Panc1 (cell line): ENCODE results near the gene NFILZ. TPM values are rescaled to one million over a fixed set of nuclear protein-coding genes. Genes with fewer than 3 reads are reported as not detected.
"Not testable (repeated sequence)": the region's sequence is repeated elsewhere in the genome, so short reads cannot be mapped to it uniquely, and the experiment has no call there.

Experiments
- ATAC-seq: fragments of 200-7000 bp; cut with Tn5 transposase; 2 replicates; pipeline ENCODE4 v1.9.1; 2020; ENCODE audit warnings: mild to moderate bottlenecking, moderate library complexity
- BruUV-seq: library from RNA; stranded (reverse); fragments of 400-500 nt; replicated peaks from 2 replicates; lab custom pipeline; 2021; lab: Mats Ljungman, UMichigan
- CTCF ChIA-PET: fragments of 300-600 bp; sonication (Branson Sonifier 250); formaldehyde crosslinking; loops from one replicate; lab custom pipeline; 2022; ENCODE audit warnings: antibody characterized with exemption; lab: Charles Lee
- POLR2A ChIA-PET: fragments of 300-600 bp; sonication (Branson Sonifier 250); formaldehyde crosslinking; loops from one replicate; lab custom pipeline; 2022; ENCODE audit warnings: antibody characterized with exemption; lab: Charles Lee
- DNase-seq: peaks from one replicate; pipeline ENCODE4 v3.0.0-alpha.2; 2010; ENCODE audit warnings: low read depth, low spot score
- H3K27ac ChIP-seq: 2 replicates; pipeline ENCODE4 v1.5.1; 2011; ENCODE audit warnings: mild to moderate bottlenecking, low read length, inconsistent platforms
- H3K27me3 ChIP-seq: fragments of 200-500 bp; sonication (Bioruptor generic); 2 replicates; pipeline ENCODE4 v1.6.0; 2014; ENCODE audit warnings: low read length, inconsistent platforms; ENCODE audit not compliant: control insufficient read depth, insufficient read depth
- H3K36me3 ChIP-seq: fragments of 200-500 bp; sonication (Bioruptor generic); 2 replicates; pipeline ENCODE4 v1.5.1; 2014; ENCODE audit warnings: inconsistent platforms, mild to moderate bottlenecking, low read length, moderate library complexity; ENCODE audit not compliant: control insufficient read depth, insufficient read depth
- H3K4me1 ChIP-seq: 2 replicates; pipeline ENCODE4 v1.5.1; 2011; ENCODE audit warnings: inconsistent platforms, mild to moderate bottlenecking, low read length, moderate library complexity; ENCODE audit not compliant: control insufficient read depth, insufficient read depth
- H3K4me3 ChIP-seq, 2 experiments: 2 replicates each; pipeline ENCODE4 v1.5.1; 2011 to 2012; ENCODE audit warnings: low read depth in 2 of 2, low read length in 2 of 2, mild to moderate bottlenecking in 2 of 2, inconsistent platforms in 1 of 2, moderate library complexity in 1 of 2
- H3K9me3 ChIP-seq: fragments of 200-500 bp; sonication (Bioruptor generic); 2 replicates; pipeline ENCODE4 v1.5.1; 2014; ENCODE audit warnings: low read depth, mild to moderate bottlenecking, inconsistent platforms, low read length, moderate library complexity; ENCODE audit not compliant: control insufficient read depth, insufficient read depth
- CTCF ChIP-seq: fragments of 450-650 bp; IDR thresholded peaks from 2 replicates; pipeline ENCODE4 v1.5.1; 2017; ENCODE audit warnings: mild to moderate bottlenecking
- POLR2AphosphoS5 ChIP-seq: IDR thresholded peaks from 2 replicates; pipeline ENCODE4 v1.6.1; 2012; ENCODE audit warnings: mild to moderate bottlenecking, low read depth, low read length, moderate library complexity
- SIN3A ChIP-seq: IDR thresholded peaks from 2 replicates; pipeline ENCODE4 v1.6.1; 2012; ENCODE audit warnings: low read depth, mild to moderate bottlenecking, low read length, moderate library complexity, borderline replicate concordance; ENCODE audit not compliant: insufficient read depth
- TCF7L2 ChIP-seq: IDR thresholded peaks from 2 replicates; pipeline ENCODE4 v1.6.1; 2011; ENCODE audit warnings: mild to moderate bottlenecking, low read depth, low read length, inconsistent platforms
- in situ Hi-C: cut with HindIII; loops from 2 replicates; pipeline ENCODE4 v1.10.0; 2016; ENCODE audit warnings: low sequenced_read_pairs, low pct_unique_long_range_greater_than_20kb
- intact Hi-C: fragments of 100-400 bp; cut with micrococcal nuclease; formaldehyde crosslinking; loops from one replicate; pipeline ENCODE4 v1.10.0; 2022; ENCODE audit not compliant: unreplicated experiment
- total RNA-seq: library from RNA; stranded (reverse); gene quantifications from one replicate; pipeline ENCODE4 v1.2.1, GENCODE V29; 2021; ENCODE audit not compliant: unreplicated experiment
- TF ChIP-seq, protein P1 (sequence below), 2 experiments: IDR thresholded peaks; 2 replicates each; pipeline ENCODE4 v1.6.1; 2011 to 2012; ENCODE audit warnings: low read depth in 2 of 2, control low read depth in 1 of 2, low read length in 1 of 2, mild to moderate bottlenecking in 1 of 2, moderate library complexity in 1 of 2; ENCODE audit not compliant: insufficient read depth in 1 of 2

Gene NFILZ
- total RNA-seq, 1 experiment from 2014 or later, result not detected

GRCh38 chr19:8617984-8618383, 12.4 kb upstream of the NFILZ start:
- BruUV-seq, result no TSS peak
- Histone ChIP-seq H3K36me3 (no peaks in the 10 kb centered on the region), H3K4me1 (no peaks in the 10 kb centered on the region), H3K27ac (no peak overlapping the region), H3K9me3 (no peaks in the 10 kb centered on the region), H3K4me3 (no peak overlapping the region), H3K27me3 (no peaks in the 10 kb centered on the region)
- POLR2A ChIA-PET, result interaction anchor here (0.7 kb wide), 1 partner anchor 53 kb away, joined by 5 read pairs; no protein-coding TSS in a partner anchor
- TF ChIP-seq SIN3A (no peak), CTCF (no peak), POLR2AphosphoS5 (no peak), TCF7L2 (no peak)
- TF ChIP-seq, protein P1, sequence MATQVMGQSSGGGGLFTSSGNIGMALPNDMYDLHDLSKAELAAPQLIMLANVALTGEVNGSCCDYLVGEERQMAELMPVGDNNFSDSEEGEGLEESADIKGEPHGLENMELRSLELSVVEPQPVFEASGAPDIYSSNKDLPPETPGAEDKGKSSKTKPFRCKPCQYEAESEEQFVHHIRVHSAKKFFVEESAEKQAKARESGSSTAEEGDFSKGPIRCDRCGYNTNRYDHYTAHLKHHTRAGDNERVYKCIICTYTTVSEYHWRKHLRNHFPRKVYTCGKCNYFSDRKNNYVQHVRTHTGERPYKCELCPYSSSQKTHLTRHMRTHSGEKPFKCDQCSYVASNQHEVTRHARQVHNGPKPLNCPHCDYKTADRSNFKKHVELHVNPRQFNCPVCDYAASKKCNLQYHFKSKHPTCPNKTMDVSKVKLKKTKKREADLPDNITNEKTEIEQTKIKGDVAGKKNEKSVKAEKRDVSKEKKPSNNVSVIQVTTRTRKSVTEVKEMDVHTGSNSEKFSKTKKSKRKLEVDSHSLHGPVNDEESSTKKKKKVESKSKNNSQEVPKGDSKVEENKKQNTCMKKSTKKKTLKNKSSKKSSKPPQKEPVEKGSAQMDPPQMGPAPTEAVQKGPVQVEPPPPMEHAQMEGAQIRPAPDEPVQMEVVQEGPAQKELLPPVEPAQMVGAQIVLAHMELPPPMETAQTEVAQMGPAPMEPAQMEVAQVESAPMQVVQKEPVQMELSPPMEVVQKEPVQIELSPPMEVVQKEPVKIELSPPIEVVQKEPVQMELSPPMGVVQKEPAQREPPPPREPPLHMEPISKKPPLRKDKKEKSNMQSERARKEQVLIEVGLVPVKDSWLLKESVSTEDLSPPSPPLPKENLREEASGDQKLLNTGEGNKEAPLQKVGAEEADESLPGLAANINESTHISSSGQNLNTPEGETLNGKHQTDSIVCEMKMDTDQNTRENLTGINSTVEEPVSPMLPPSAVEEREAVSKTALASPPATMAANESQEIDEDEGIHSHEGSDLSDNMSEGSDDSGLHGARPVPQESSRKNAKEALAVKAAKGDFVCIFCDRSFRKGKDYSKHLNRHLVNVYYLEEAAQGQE (IDR thresholded peaks at IDR 0.05; ENCODE audit: insufficient read depth in 1 of 2, low read depth in 2 of 2, low read length in 1 of 2), result no peak
- DNase-seq (no peak), ATAC-seq (no peak)
- in situ Hi-C loops (no loop called here), intact Hi-C loops (no loop called here)
- CTCF ChIA-PET, result interaction anchor here (0.6 kb wide), 1 partner anchor 37 kb away, joined by 7 read pairs; no protein-coding TSS in a partner anchor

DNA sequence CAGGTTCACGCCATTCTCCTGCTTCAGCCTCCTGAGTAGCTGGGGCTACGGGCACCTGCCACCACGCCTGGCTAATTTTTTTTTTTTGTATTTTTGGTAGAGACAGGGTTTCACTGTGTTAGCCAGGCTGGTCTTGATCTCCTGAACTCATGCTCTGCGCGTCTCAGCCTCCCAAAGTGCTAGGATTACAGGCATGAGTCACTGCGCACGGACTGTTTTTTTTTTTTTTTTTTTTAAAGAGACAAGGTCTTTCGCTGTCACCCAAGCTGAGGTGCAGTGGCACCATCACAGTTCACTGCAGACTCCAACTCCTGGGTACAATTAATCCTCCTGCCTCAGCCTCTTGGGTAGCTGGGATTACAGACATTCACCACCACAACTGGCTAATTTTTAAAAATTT, 11.7 kb upstream of the NFILZ start:
- no peak for DNase-seq

DNA sequence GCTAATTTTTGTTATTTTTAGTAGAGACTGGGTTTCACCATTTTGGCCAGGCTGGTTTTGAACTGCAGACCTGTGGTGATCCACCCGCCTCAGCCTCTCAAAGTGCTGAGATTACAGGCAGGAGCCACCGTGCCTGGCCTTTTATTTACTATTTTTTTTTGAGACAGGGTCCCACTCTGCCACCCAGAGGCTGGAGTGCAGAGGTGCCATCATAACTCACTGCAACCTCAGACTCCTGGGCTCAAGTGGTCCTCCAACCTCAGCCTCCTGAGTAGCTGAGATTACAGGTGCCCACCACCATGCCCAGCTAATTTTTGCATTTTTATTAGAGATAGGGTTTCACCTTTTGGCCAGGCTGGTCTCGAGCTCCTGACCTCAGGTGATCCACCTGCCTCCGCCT, 7.5 kb upstream of the NFILZ start:
- H3K4me1 ChIP-seq, intact Hi-C loops, H3K4me3 ChIP-seq, H3K27me3 ChIP-seq, H3K27ac ChIP-seq, H3K36me3 ChIP-seq, in situ Hi-C loops, BruUV-seq, DNase-seq, H3K9me3 ChIP-seq: not testable (repeated sequence)
- ATAC-seq, result 0 out of 2 replicates have a peak, but pooled peaks have one; percentile 70
- CTCF ChIA-PET, result interaction anchor here (0.6 kb wide), 1 partner anchor 8 kb away, joined by 9 read pairs; no protein-coding TSS in a partner anchor
- POLR2A ChIA-PET, result interaction anchor here (0.7 kb wide), 1 partner anchor 14 kb away, joined by 3 read pairs; no protein-coding TSS in a partner anchor

More for the DNA sequence above, 11.7 kb upstream of the NFILZ start:
- no peaks in the 10 kb centered on the region for H3K4me1 ChIP-seq
- intact Hi-C loops, result no loop called here
- H3K36me3 ChIP-seq, result no peaks in the 10 kb centered on the region
- in situ Hi-C loops, result no loop called here
- H3K27me3 ChIP-seq, result no peaks in the 10 kb centered on the region
- no TSS peak for BruUV-seq
- H3K27ac ChIP-seq, result no peak overlapping the region
- ChIA-PET CTCF (no interaction called here), POLR2A (interaction anchor here (0.7 kb wide), 1 partner anchor 54 kb away, joined by 5 read pairs; no protein-coding TSS in a partner anchor)
- H3K9me3 ChIP-seq, result no peaks in the 10 kb centered on the region
- no peak for ATAC-seq
- no peak for TF ChIP-seq CTCF
- TF ChIP-seq POLR2AphosphoS5, result no peak
- H3K4me3 ChIP-seq, result no peak overlapping the region
